HepG2 (cell line): ENCODE results near the gene PCDHGB1. TPM values are rescaled to one million over a fixed set of nuclear protein-coding genes. Genes with fewer than 3 reads are reported as not detected.
A peak's percentile ranks its signal among the peaks of the same experiment; 100 is the strongest.
"Not testable (repeated sequence)": the region's sequence is repeated elsewhere in the genome, so short reads cannot be mapped to it uniquely, and the experiment has no call there.

ENCODE experiments used
- ATAC-seq: fragments of 200-7000 bp; cut with Tn5 transposase; 3 replicates; pipeline ENCODE4 v1.9.1; 2020; ENCODE audit warnings: mild to moderate bottlenecking, moderate library complexity
- BruUV-seq: library from RNA; stranded (reverse); fragments of 400-500 nt; replicated peaks from 2 replicates; lab custom pipeline; 2021; lab: Mats Ljungman, UMichigan
- CTCF ChIA-PET: fragments of 300-600 bp; formaldehyde crosslinking; extraction: SDS; loops from one replicate; lab custom pipeline; 2021; ENCODE audit warnings: low total read pairs, inconsistent platforms, low intra/inter-chr PET ratio; lab: Yijun Ruan, JAX
- POLR2A ChIA-PET: fragments of 350-600 bp; sonication (Branson Sonifier 250); formaldehyde crosslinking; loops from one replicate; lab custom pipeline; 2020; ENCODE audit warnings: antibody characterized with exemption, inconsistent platforms; lab: Yijun Ruan, JAX
- DNase-seq: peaks from one replicate; pipeline ENCODE4 v3.0.0-alpha.2; 2015; ENCODE audit warnings: low spot score
- FAIRE-seq: peaks from 3 replicates; lab custom pipeline; 2011; peaks lifted over from hg19 to GRCh38; lab: Jason Lieb, UNC
- H2AFZ ChIP-seq: one replicate; pipeline ENCODE4 v1.6.1; 2011; ENCODE audit warnings: low read length, inconsistent platforms
- H3K27ac ChIP-seq: fragments of 300-600 bp; 3 replicates; pipeline ENCODE4 v1.8.0; 2011; ENCODE audit warnings: mixed run types, mild to moderate bottlenecking, mixed read lengths, low read length, inconsistent platforms; ENCODE audit not compliant: insufficient read depth; ENCODE audit errors: extremely low read length
- H3K27me3 ChIP-seq, 2 experiments: fragments of 200-600 bp in 1 of 2; 2 replicates in 1 of 2; 3 replicates in 1 of 2; pipeline versions ENCODE4 v1.6.0 to v1.8.0; 2011; ENCODE audit warnings: low read length in 2 of 2, mild to moderate bottlenecking in 2 of 2, moderate library complexity in 2 of 2, inconsistent platforms in 1 of 2; ENCODE audit not compliant: insufficient read depth in 2 of 2, control insufficient read depth in 1 of 2
- H3K36me3 ChIP-seq, 2 experiments: fragments of 200-600 bp in 1 of 2; replicated peaks in 1 of 2; 2 replicates in 1 of 2; 3 replicates in 1 of 2; pipeline versions ENCODE4 v1.5.1 to v1.8.0; 2011; ENCODE audit warnings: low read length in 2 of 2, inconsistent platforms in 1 of 2; ENCODE audit not compliant: insufficient read depth in 2 of 2, control insufficient read depth in 1 of 2
- H3K4me1 ChIP-seq: 2 replicates; pipeline ENCODE4 v1.5.1; 2012; ENCODE audit warnings: low read length, inconsistent platforms; ENCODE audit not compliant: insufficient read depth
- H3K4me2 ChIP-seq: 2 replicates; pipeline ENCODE4 v1.6.0; 2011; ENCODE audit warnings: low read depth, low read length, inconsistent platforms
- H3K4me3 ChIP-seq, 3 experiments: fragments of 200-600 bp in 1 of 3; sonication (generic), shearing (Covaris generic) in 1 of 3; replicated peaks in 1 of 3; 2 replicates each; pipeline ENCODE4 v1.5.1; 2011 to 2016; ENCODE audit warnings: low read length in 3 of 3, inconsistent platforms in 2 of 3, low read depth in 2 of 3, mild to moderate bottlenecking in 2 of 3, control low read depth in 1 of 3, mixed read lengths in 1 of 3; ENCODE audit not compliant: insufficient read depth in 1 of 3
- H3K79me2 ChIP-seq: one replicate; pipeline ENCODE4 v1.6.1; 2011; ENCODE audit warnings: low read length, inconsistent platforms; ENCODE audit not compliant: insufficient read depth
- H3K9ac ChIP-seq: 2 replicates; pipeline ENCODE4 v1.6.0; 2011; ENCODE audit warnings: mild to moderate bottlenecking, low read depth, low read length, inconsistent platforms; ENCODE audit not compliant: insufficient read depth
- H3K9me3 ChIP-seq: 2 replicates; pipeline ENCODE4 v1.5.1; 2012; ENCODE audit warnings: mild to moderate bottlenecking, low read length
- H4K20me1 ChIP-seq: 2 replicates; pipeline ENCODE4 v1.6.0; 2011; ENCODE audit warnings: inconsistent platforms, mild to moderate bottlenecking, low read length, moderate library complexity; ENCODE audit not compliant: insufficient read depth
- MAFK ChIP-seq, 2 experiments: IDR thresholded peaks in 1 of 2; conservative IDR thresholded peaks in 1 of 2; 2 replicates each; pipeline ENCODE4 v1.6.1; 2011; ENCODE audit warnings: improper control_type of control experiment in 2 of 2, low read length in 2 of 2
- MIXL1 ChIP-seq: IDR thresholded peaks from 2 replicates; pipeline ENCODE4 v1.6.1; 2016
- SNAPC4 ChIP-seq: sonication (generic); formaldehyde crosslinking; IDR thresholded peaks from 2 replicates; pipeline ENCODE4 v1.4.0; 2020; ENCODE audit warnings: mild to moderate bottlenecking, missing genetic modification reagents
- WGBS: methylation state at CpG from one replicate; pipeline ENCODE4 v1.1.6; 2017; ENCODE audit warnings: low lambda C conversion rate; 5-methylcytosine and 5-hydroxymethylcytosine counted together
- in situ Hi-C: cut with HindIII; loops from 2 replicates; pipeline ENCODE4 v1.10.0; 2017; ENCODE audit warnings: low pct_unique_long_range_greater_than_20kb; ENCODE audit not compliant: extremely low pct_ligation_motif_present
- intact Hi-C: fragments of 100-400 bp; cut with micrococcal nuclease; formaldehyde crosslinking; loops from one replicate; pipeline ENCODE4 v1.10.0; 2022; ENCODE audit not compliant: unreplicated experiment
- polyA plus RNA-seq, 8 experiments: library from polyadenylated mRNA; depleted of rRNA in 3 of 8; stranded (reverse) in 7 of 8; unstranded in 1 of 8; fragments of >200 nt; fragmentation: Illumina TruSeq in 4 of 8; extraction: Trizol in 4 of 8; gene quantifications; 2 replicates each; pipeline versions ENCODE4 v1.2.1 to v1.2.3, GENCODE V29; 2011 to 2016; ENCODE audit warnings: low read depth in 4 of 8, missing spikeins in 1 of 8, mixed read lengths in 1 of 8; ENCODE audit not compliant: insufficient read depth in 1 of 8
- total RNA-seq, 5 experiments: library from RNA; depleted of rRNA; stranded (reverse); fragments of >200 nt; fragmentation: Illumina TruSeq; extraction: Trizol; gene quantifications; 2 replicates each; pipeline ENCODE4 v1.2.3, GENCODE V29; 2016; ENCODE audit warnings: low read depth in 1 of 5

Gene PCDHGB1
- total and polyA plus RNA-seq, 2 of the 13 experiments (the other 11 are each of a cell fraction or from before 2014, with no cell fraction given) = 1.0 to 2.6 TPM

GRCh38 chr5:141313711-141314110 lies 36.2 kb upstream of the PCDHGB1 start (continued):
- TF ChIP-seq SNAPC4 (CRISPR knock-in tag) (no peak), MIXL1 (CRISPR knock-in tag) (no peak)

GRCh38 chr5:141316963-141317362 lies 32.9 kb upstream of the PCDHGB1 start:
- FAIRE-seq, POLR2A ChIA-PET, intact Hi-C loops, CTCF ChIA-PET, H4K20me1 ChIP-seq, H3K9ac ChIP-seq, H3K4me3 ChIP-seq, ATAC-seq, H3K27ac ChIP-seq, H3K4me2 ChIP-seq, DNase-seq, H3K27me3 ChIP-seq, BruUV-seq, H2AFZ ChIP-seq, in situ Hi-C loops: not testable (repeated sequence)
- Histone ChIP-seq H3K9me3 (peaks cover 53% of the 10 kb centered on the region), H3K79me2 (peaks cover 23% of the 10 kb centered on the region), H3K36me3 (peaks cover 4 to 14% of the 10 kb centered on the region in 2 experiments), H3K4me1 (peaks cover 26% of the 10 kb centered on the region)
- WGBS = 88% methylated on average over 4 of the region's 4 CpGs
- peak in 1 of 2 experiments; percentile 54; a peak in 3 of 4 replicates for TF ChIP-seq MAFK (conservative IDR thresholded peaks at IDR 0.05 in 1 of 2, IDR thresholded peaks at IDR 0.05 in 1 of 2; ENCODE audit: low read length in 2 of 2)
